DMS79 treated with DMSO at 0.1 percent for 48 hours (cell line): Measurements from ENCODE around the gene MAML3.

Source experiments
- DNase-seq: peaks from one replicate; lab custom pipeline; 2025; lab: John Stamatoyannopoulos, UW

MAML3 gene

GRCh38 chr4:139753686-139754085 lies 400.3 kb downstream of the MAML3 start:
- DNase-seq, result no peak

GRCh38 chr4:139749835-139750498 lies 404.0 kb downstream of the MAML3 start:
- no peak for DNase-seq

DNA sequence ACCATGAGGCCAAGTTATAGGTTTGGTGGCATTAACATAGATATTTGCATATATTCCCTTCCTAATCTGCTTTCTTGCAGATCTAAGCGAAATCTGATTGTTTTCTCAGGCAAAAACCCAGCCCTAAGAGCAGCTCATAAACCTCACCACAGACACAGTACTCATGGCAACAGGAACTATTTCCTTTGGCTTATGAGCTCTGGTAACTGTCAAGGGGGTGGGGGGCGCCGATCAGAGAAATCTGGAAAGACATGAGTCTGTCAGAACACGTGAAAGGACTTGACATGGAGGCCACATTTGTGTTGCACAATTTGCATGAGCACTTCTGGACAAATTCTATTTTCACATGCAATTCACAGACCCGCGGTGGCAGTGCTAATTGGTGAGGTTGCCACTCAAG lies 404.6 kb downstream of the MAML3 start:
- no peak for DNase-seq

GRCh38 chr4:139746431-139747171 lies 407.4 kb downstream of the MAML3 start:
- no peak for DNase-seq

DNA sequence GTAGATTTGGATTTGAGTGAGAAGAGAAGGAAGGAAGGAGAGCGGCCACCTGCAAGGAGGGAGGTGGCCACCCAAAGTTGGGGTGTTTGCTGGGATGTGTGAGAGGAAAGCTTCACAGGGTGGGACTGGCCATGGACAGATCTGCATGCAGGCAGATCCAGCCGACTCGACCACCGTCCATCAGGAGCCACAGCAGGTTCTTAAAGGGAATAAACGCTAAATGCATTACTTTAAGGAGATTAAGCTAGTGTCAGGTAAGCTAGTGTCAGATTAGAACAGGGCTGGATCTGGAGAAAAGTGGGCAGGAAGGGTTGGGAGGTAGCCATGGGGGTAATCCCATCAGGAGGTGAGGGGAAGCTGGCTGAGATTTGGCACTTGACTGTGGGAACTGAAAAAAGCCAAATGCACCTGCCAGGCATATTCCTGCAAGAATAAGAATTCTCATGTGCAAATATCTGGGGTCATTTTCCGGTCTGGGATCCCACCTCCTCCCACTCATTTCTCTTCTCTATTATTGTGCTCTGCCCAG lies 408.8 kb downstream of the MAML3 start:
- DNase-seq, result no peak

DNA sequence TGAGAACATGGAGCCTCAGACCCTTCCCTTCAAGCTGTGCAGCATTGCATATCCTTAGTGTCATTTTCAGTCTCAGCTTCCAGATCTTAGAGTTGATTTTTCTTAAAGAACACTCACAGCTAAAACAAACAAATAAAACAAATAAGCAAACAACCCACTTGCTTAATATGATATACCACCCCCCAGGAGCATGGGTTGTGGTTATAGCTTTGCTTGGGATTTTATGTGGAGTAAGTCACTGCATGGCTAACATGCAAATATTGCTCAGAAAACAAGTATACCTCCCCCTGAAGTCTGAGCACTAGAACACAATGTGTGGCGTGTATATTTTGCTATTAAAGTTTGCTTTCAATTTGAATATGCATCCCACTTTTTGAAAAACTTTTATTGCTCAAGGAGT lies 409.8 kb downstream of the MAML3 start:
- no peak for DNase-seq

DNA sequence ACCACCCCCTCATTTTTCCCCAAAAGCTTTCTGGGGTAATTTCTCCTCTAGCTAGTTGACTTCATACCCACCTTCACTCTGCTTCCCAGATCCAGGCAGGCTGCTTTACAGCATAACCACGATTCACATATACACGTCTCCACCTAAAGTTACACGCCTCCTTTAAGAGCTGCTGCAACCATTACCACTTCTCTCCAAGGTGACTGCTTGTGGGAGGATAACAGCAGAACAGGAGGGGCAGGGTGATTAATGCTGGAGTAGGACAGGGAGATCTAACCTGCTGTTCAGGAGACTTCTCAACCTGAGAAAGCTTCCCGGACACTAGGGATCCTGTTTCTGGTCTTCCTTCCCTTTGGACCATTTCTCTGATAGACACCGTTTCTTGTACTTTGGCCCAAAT lies 411.0 kb downstream of the MAML3 start:
- DNase-seq, result no peak

- DNase-seq, result peak; percentile 62
Measured at GRCh38 chr4:139740531-139741041, 413.4 kb downstream of the MAML3 start.

- DNase-seq, result no peak
Measured at GRCh38 chr4:139740121-139740520, 413.9 kb downstream of the MAML3 start.

DNA sequence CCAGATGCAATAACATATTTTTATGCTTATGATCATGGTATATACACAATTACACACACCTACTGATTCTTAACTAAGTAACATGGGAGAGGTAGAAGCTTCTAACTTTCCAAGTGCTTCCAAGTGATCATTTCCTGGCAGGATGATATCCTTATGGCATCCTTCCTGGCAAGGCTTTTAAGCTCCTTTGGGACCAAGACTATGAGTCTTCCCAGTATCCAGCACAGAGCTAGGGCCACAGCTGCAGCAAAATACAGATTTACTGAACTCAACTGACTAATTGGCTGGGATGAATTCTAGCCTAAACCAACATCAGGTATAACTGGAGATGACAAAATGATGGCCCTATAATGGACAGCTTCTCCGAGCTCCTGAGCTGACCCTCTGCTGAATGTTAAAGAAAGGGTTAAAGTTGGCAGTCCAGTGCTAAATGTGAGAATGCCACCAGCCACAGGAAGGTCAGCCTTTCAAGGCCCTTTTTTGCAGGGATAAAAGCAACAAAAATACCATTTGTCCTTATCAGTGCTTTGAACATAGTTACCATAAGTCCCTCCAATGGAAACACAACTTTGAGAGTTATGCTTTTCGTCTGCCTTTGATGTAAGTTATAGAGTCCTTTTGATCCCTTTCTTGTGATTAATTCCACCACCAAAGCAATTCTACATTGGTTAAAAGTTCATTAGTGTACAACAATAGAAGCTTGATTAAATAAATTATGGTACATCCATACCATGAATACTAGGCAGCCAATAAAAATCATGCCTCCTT lies 415.0 kb downstream of the MAML3 start:
- DNase-seq, result no peak

- no peak for DNase-seq
Measured at GRCh38 chr4:139736661-139737060, 417.3 kb downstream of the MAML3 start.

- no peak for DNase-seq
Measured at GRCh38 chr4:139736274-139736660, 417.7 kb downstream of the MAML3 start.

DNA sequence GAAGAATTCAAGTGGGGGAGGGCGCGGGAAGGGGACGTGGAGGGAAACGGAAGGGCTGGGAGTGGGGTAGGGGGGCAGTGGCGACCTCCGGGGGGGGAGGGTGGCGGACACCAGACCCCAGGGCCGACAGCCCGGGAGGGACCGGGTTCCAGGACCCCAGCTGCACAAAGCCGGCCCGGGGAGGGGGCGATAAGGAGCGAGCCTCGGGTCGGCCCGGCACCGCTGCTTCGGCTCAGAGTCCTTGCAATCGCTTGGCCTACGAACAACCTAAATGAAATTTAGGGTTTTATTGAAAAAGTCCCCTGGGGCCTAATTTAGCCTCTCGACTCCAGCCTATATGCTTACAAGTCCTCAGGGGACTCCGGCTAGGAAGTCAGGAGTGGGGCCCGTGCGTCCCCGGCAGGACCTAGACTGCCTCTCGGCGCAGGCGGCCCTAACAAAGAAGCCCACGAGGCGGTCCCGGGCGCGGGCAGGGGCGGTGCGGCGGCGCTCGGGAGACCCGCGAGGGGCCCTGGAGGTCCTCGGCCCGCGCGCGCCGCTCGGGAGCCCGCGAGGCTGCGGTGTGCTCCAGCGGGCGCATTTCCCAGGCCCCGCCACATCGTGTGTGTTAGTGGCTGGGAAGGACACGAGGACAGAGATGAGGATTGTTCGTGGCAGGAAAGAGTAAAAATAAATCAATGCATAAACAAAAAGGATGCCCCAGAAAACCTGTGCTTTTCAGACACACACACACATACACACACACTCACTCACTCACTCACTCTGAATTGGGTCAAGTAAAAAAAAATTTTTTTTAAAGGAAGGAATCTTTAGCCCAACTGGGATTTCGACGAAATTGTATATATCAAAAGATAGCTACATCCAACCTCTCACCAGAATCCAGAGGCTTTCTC lies 418.4 kb downstream of the MAML3 start:
- no peak for DNase-seq

DNA sequence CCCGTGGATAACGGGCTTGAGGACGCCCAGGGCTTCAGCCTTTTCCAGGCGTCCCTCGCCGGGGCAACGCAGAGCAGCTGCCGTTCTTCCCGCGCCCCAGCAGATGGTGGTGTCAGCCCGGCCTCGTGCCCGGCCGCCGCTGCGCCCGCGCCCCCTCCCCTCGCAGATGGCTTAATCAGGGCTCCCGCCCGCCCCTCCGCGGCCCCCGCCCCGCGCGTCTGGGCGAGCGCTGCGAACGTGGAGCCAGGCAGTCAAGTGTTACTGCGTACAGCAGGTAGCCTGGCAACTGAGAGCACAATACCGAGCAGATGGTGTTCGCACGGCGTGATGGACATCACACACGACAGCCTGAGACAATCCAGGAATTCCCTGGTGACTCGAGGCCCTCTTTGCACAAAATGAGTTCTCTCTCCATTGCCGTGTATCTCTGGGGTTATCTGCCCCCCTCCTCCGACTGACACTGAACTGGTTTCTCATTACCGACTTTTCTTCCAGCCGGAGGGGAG lies 419.1 kb downstream of the MAML3 start:
- peak; percentile 78 for DNase-seq

DNA sequence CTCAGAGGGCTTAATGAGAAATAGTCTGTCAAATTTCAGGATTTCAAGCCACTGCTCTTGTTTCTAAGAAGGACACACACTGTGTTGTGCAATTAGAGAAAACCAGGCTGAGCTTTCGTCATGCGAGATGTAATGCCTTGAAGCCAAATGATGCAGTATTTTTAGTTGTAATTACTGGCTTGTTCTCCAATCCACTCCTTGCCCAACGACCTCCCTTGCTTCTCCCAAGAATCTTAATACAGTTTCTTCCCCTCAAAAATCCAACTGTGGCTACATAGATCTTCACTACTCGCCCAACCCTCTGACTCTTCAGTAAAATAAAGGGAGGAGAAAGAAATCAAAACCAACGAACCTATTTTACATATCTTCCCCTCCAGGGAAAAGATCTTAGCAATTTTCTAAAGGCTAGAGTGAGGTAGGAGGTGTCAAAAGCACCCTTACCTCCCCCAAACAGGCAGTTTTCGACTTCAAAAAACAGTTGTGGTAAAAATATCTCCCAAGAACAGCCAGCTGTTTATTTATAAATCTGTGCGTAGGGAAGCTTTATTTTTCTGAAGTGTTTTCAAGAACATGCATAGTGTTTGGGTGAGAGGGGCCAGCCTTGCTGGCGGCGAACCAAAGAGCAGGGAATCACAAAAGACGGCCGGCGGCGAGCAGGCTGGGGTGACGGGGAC lies 419.6 kb downstream of the MAML3 start:
- peak; percentile 25 for DNase-seq

- no peak for DNase-seq
Measured at GRCh38 chr4:139732991-139733570, 420.9 kb downstream of the MAML3 start.

- no peak for DNase-seq
Measured at GRCh38 chr4:139728840-139729239, 425.1 kb downstream of the MAML3 start.

DNA sequence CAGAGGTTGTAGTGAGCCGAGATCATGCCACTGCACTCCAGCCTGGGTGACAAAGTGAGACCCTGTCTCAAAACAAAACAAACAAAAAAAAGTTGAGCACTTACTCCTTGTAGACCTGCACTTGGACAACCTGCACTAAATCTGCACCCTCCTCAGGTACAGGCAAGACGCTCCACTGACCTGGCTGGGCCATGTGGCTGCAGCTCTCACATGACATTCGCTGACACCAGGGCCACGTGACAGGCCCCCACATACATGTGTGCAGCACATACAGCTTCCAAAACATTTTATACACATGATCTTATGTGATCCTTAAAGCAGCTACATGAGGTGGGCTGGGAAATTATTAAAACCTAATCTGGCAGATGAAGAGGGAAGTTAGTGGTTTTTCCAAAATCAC lies 425.8 kb downstream of the MAML3 start:
- no peak for DNase-seq

GRCh38 chr4:139726615-139727014 lies 427.4 kb downstream of the MAML3 start:
- DNase-seq, result no peak

DNA sequence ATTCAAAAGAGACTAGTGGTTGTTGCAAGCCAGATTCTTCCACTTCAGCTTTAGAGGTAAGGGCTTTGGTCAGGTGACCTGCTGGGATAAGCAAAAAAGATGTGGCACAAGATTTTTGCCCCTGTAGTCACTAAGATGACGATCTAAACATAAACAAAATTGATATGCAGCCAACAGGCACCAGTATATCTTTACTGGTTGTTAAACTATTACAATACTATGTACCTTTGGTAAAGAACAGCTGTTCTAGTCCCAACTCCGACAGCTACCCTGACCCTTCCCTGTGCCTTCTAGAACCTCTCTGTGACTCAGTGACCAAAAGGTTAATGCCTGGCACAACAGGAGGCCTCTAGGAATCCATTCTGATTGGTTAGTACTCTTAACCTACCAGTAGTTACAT lies 428.7 kb downstream of the MAML3 start:
- no peak for DNase-seq
